Measurements from ENCODE around the gene FKBP2.

- no peak for TF ChIP-seq SUZ12 (IDR thresholded peaks at IDR 0.05; ENCODE audit: extremely low read depth, insufficient read depth, insufficient read length)
- no peak for TF ChIP-seq YY1 (IDR thresholded peaks at IDR 0.05; ENCODE audit: insufficient read depth, insufficient read length)
- TF ChIP-seq ZNF274 (IDR thresholded peaks at IDR 0.05; ENCODE audit: low read depth, low read length): no peak
These were observed 14.5 kb downstream of the FKBP2 start for GRCh38 chr11:64255135-64256128.
